NCI-H1417 (cell line): Measurements from ENCODE around the gene NLRP4.
A peak's percentile ranks its signal among the peaks of the same experiment; 100 is the strongest.
"Not testable (repeated sequence)": the region's sequence is repeated elsewhere in the genome, so short reads cannot be mapped to it uniquely, and the experiment has no call there.

ENCODE experiments used
- DNase-seq, 3 experiments: peaks; one replicate each; lab custom pipeline; 2025; lab: John Stamatoyannopoulos, UW

Gene NLRP4

DNA sequence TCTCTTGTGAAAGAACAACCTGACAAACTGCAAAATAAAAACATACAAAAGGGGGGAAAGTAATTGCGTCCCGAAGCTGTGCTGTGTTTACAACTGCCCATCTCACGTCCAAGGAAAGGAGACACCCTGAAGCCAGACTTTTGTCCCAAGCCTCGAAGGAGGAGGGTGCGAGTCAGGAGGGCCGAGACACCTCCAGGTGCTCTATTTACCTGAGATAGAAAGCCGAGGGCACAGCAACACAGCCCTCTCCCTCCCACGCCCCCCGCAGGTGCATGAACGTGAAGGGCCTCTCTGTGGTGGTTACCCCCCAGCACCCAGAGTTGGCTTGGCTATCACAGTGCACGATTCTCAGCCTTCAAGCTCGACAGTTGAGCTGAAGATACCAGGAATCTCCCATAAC lies 62.6 kb downstream of the NLRP4 start:
- no peak for DNase-seq

DNA sequence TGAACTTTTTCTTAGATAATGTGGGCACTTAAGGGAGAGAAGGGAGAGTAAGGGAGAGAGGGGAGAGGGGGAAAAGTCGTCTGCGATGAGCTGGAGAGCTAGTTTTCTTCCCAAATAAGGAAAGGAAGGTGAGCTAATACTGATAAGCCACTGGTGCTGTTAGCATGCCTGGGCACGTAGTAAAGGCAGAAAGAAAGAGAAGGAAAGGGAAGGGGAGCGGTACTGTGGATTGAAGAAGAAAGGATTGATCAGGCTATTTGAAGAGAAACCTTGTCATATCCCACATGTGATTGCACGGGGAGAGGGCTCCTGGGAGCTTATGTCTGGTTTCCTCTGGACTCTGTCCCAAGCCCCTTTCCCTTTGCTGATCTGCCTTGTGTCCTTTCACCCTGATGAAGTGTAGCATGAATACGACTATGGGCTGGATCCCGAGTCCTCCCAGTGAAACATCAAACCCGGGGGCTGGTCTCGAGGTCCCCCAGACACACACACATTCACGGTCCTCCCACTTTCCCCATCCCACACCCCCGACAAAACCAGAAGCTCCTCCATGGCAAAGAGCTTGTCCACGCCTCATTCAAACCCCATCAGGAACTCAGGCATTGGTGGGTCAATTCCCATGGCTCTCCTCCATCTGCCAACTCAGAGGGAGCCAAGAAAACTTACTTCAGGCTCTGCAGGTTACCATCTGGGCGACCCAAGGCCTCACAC lies 65.2 kb downstream of the NLRP4 start:
- DNase-seq = no peak

DNA sequence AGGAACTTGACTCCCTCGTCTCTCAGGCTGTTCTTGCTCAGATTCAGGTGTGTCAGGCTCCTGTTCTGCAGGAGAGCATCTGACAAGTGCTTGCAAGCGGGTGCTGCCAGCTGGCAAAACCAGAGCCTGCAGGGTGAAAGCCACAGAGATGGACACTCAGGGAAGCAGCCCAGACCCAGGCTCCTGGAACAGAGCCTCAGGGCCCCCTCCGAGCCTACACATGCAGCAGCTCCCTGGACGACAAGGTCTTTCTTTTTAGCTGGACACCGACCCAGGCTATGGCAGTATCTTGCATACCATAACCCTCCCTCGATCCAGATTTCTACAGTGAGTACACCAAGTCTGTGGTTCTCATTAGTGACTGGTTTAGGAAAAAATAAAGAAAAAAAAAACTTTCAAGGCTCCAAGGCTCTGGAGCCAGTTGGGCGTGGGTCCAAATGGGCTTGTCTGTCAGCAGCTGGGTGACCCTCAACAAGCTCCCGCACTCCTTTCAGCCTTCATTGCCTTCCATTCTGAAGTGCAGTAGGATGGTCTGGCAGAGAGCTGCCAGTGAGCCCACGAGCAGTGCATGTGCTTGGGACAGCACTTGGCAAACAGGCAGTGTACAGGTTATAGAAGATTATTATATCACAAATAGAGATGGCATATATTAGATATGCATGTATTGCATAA lies 65.9 kb downstream of the NLRP4 start:
- DNase-seq = no peak

DNA sequence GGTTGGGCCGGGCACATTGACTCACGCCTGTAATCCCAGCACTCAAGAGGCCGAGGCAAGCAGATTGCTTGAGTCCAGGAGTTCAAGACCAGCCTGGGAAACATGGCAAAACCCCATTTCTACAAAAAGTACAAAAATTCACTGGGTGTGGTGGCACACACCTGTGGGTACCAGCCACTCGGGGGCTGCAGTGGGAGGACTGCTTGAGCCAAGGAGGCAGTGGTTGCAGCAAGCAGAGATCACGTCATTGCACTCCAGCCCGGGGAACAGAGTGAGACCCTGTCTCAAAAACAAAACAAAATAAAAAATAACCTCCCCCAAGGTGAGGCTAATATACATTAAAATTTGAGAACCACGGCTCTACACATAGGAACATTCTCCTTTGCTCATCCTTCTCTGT lies 70.9 kb downstream of the NLRP4 start:
- no peak for DNase-seq

DNA sequence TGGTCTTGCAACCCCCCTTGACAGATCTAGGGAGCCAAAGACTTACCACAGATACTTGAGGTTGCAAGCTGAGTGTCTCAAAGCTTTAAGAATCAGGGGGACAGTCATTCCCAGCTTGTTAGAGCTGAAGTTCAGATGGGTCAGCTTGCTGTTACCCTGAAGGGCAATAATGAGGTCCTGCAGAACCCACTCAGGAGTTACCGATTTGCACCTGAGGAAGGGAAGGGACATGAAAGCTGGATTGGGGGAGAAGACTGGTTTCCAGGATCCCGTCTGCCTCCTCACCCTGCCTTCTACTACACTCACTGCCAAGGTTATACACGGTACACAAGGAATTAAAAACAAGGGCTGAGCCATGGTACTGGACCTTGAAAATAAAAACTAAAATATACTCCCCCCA lies 71.4 kb downstream of the NLRP4 start:
- no peak for DNase-seq

DNA sequence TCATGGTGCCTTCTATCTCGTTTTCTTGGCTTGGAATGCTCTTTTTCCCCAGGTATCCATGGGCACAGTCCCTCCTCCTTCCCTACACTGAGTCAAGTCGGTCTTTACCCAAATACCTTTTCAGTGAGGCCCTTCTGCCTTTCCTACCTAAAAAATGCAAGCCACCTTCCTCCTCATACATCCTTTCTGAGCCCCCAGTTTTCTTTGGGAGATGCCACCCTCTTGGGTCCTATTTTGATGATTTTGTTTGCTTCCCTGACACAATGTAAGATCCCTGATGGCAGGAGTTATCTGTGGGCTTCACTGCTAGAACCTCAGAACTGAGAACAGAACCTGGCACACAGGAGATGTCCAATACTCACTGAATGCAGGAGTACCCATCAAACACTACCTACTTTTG lies 73.5 kb downstream of the NLRP4 start:
- DNase-seq = no peak

DNA sequence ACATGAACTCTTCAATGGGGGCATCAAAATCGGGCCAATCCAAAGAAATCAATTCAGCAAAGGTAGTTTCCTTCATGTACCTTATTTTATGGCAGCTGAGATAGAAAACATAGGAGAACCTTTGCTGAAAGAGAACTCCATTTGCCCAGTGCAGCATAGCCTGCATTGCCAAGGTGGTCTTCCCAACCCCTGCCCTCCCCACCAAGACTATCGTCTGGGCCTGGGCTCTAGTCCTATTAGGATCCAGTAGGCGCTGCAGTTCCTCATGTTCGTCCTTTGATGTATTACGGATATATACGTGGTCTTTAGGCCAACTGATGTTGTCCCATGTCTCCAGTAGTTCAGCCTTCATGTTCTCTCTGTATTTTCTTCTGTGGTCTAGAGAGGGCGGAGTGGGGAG lies 76.6 kb downstream of the NLRP4 start:
- DNase-seq = no peak

DNA sequence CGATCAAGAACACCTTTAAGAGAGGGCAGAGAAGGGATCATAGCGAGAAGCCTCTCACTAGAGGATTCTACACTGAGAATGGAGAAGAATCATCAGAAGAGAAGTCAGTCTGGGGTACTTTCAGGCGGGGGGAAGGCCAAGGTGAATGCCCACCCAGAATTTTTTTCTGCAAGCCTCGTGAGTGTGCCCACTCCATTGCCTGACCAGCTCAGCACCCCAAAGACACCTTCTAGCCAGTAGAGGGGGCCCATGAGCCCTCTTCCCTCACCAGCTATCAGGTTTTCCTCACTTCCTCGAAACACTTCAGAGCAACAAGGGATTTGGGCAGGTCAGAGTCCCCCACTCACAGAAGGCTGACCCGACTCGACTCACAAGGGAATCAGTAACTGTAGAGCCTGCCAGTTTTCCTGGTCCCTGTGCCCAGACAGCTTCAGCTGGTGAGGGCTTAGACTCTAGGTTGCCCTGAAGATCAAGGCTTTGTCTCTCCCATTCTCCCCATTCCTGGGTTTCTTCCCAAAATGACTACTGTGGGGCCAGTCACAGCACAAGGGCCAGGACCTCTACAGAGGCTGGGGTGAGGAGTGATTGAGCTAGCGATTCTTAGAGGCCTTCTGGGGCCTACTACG lies 77.4 kb downstream of the NLRP4 start:
- DNase-seq = peak in 1 of 3 experiments; percentile 4

DNA sequence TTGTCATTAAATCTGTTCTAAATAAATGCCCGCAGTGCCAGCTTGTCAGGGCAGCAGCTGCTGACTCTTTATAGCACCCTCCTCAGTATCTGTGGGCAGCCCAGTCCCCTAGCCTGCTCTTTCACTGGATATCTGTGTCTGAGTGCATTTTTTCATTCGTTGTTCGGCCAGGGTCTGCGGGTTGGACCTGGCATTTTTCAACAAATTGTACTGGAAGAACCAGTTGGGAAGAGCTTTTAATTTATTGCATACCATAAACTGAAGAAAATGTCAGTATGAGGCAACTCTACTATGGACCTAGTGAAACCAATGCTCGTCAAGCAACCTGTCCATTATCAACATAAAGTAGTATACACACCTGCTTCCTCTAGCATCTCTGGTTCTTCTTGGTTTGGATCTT lies 87.2 kb downstream of the NLRP4 start:
- no peak for DNase-seq

DNA sequence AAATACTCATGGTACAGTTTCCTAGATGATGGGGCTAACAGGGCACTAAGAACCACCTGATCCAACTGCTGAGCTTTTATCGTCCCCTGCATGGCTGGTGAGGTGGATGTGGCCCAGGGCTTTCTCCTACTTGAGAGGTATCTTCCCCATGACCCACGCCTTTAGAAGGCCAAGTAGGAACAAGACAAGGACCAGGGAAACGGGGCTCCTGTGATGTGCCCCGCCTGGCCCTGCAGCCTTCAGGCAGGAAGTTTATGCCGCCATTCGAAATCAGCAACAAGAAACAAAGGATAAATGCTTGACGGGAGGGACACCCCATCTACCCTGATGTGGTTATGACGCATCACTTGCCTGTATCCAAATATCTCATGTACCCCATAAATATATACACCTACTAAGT lies 91.7 kb downstream of the NLRP4 start:
- DNase-seq = no peak

DNA sequence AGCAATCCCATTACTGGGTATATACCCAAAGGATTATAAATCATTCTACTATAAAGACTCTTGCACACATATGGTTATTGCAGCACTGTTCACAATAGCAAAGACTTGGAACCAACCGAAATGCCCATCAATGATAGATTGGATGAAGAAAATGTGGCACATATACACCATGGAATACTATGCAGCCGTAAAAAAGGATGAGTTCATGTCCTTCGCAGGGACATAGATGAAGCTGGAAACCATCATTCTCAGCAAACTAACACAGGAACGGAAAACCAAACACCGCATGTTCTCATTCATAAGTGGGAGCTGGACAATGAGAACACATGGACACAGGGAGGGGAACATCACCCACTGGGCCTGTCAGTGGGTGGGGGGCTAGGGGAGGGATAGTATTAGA lies 92.9 kb downstream of the NLRP4 start:
- DNase-seq = not testable (repeated sequence)

DNA sequence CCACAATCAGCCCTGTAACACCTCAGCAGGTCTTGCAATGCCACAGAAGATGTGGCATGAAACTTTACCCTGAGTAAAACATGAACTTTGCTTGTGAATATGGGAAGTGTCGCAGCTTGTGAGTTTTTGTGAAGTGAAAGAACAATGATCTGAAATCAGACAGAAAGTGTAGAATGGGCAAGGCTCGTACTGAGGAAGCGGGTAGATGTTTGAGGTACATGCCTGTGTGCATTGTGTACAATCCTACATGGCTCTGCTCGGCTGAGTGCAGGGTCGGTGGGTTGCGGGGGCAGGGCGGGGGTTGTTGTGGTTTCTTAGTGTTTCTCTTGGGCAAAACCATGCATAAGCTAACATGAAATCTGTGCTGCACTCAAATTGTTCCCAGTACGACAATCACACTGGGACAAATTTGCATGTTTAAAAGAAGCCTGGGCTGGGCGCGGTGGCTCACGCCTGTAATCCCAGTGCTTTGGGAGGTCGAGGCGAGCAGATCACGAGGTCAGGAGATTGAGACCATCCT lies 94.7 kb downstream of the NLRP4 start:
- no peak for DNase-seq
